Esophagus squamous epithelium (tissue), 5 donors: ENCODE measurements around the gene GP1BB. TPM values are rescaled to one million over a fixed set of nuclear protein-coding genes. Genes with fewer than 3 reads are reported as not detected.
"Not testable (repeated sequence)": the region's sequence is repeated elsewhere in the genome, so short reads cannot be mapped to it uniquely, and the experiment has no call there.

ENCODE experiments used
- DNase-seq: peaks from one replicate; lab custom pipeline; 2025; lab: John Stamatoyannopoulos, UW
- H3K27ac ChIP-seq, 4 donors: fragments of 200-600 bp; sonication (generic); one replicate each; pipeline ENCODE4 v1.5.1; 2016 to 2019; ENCODE audit warnings: mild to moderate bottlenecking in 1 of 4
- H3K27me3 ChIP-seq, 4 donors: fragments of 200-600 bp; sonication (generic); 1 replicate in 3 of 4; 2 replicates in 1 of 4; pipeline versions ENCODE4 v1.5.1 to v1.6.0; 2017 to 2021; ENCODE audit warnings: antibody characterized with exemption in 1 of 4
- H3K36me3 ChIP-seq, 3 donors: fragments of 200-600 bp; sonication (generic); one replicate each; pipeline ENCODE4 v1.5.1; 2016 to 2019
- H3K4me1 ChIP-seq, 3 donors: fragments of 200-600 bp; sonication (generic); one replicate each; pipeline ENCODE4 v1.5.1; 2017 to 2019
- H3K4me3 ChIP-seq, 4 donors: fragments of 200-600 bp; sonication (generic); 1 replicate in 3 of 4; 2 replicates in 1 of 4; pipeline ENCODE4 v1.5.1; 2016 to 2019; ENCODE audit warnings: mild to moderate bottlenecking in 2 of 4, moderate library complexity in 1 of 4
- H3K9me3 ChIP-seq, 3 donors: fragments of 200-600 bp; sonication (generic); one replicate each; pipeline ENCODE4 v1.5.1; 2016 to 2019
- CTCF ChIP-seq, 6 experiments: fragments of 450-650 bp in 4 of 6; fragments of 200-600 bp in 2 of 6; sonication (generic) in 2 of 6; IDR thresholded peaks; one replicate each; pipeline ENCODE4 v1.5.1; 2016 to 2019; ENCODE audit warnings: antibody characterized with exemption in 6 of 6, mild to moderate bottlenecking in 4 of 6, moderate library complexity in 4 of 6
- POLR2A ChIP-seq, 4 donors: fragments of 450-650 bp; IDR thresholded peaks; one replicate each; pipeline ENCODE4 v1.6.1; 2017; ENCODE audit warnings: antibody characterized with exemption in 4 of 4, mild to moderate bottlenecking in 4 of 4, moderate library complexity in 3 of 4
- WGBS, 2 donors: methylation state at CpG; one replicate each; pipeline ENCODE4 v1.1.5; 2018; 5-methylcytosine and 5-hydroxymethylcytosine counted together
- intact Hi-C: fragments of 100-400 bp; cut with DNase I; formaldehyde crosslinking; loops from one replicate; pipeline ENCODE4 v1.15.0; 2022
- total RNA-seq, 4 donors: library from RNA; depleted of rRNA; stranded (reverse); fragments of >200 nt; gene quantifications; one replicate each; pipeline ENCODE4 v1.1.0, GENCODE V29; 2016
- donor health status: DM: yes; HTN: yes; CAD: no.

Gene GP1BB
- total RNA-seq = 10 to 100 TPM in 1 of 4 donors, 1 to 10 TPM in 3; 4.8 to 40.0 (median 9.7) TPM

GRCh38 chr22:19723232-19723982, at the start of gene GP1BB:
Gene GP1BB (plus strand): TSS chr22:19723539. CDS start chr22:19723570, 31 bp downstream.
- peaks cover 0 to 42% (median 0%) of the 10 kb centered on the region in 3 donors for H3K36me3 ChIP-seq
- no peak for TF ChIP-seq CTCF (IDR thresholded peaks at IDR 0.05)
- no peak for TF ChIP-seq POLR2A (IDR thresholded peaks at IDR 0.05)
- no peaks in the 10 kb centered on the region for H3K9me3 ChIP-seq
- DNase-seq = no peak
- no peak within 1 kb of the TSS for H3K27ac ChIP-seq
- 30 to 73% methylated on average over 9 to 19 of the region's 80 CpGs for WGBS, 2 donors
- peaks cover 0 to 92% (median 0%) of the 10 kb centered on the region in 4 donors for H3K27me3 ChIP-seq
- H3K4me1 ChIP-seq = peaks cover 14 to 35% (median 21%) of the 10 kb centered on the region in 3 donors
- intact Hi-C loops = no loop called here
- H3K4me3 ChIP-seq = peak within 1 kb of the TSS; percentile 3 to 57 (median 20)

DNA sequence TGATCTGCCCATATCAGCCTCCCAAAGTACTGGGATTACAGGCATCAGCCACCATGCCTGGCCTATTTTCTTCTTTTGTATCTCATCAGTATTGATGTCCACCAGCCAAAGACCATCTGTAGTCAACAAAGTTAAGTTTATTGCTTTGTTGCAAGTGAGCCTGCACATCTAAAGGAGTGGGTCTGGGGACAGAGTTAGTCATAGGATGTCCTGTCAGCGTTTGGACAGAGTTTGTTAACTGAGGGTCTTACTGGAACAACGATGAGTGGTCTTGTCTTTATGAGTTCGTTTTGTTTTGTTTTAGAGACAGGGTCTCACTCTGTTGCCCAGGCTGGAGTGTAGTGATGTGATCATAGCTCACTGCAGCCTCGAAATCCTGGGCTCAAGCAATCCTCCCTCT, 49.7 kb upstream of the GP1BB start:
- Histone ChIP-seq H3K9me3 (no peaks in the 10 kb centered on the region), H3K36me3 (no peaks in the 10 kb centered on the region), H3K27me3 (peaks cover 0 to 10% (median 0%) of the 10 kb centered on the region in 4 donors), H3K27ac (no peak overlapping the region), H3K4me1 (no peaks in the 10 kb centered on the region), H3K4me3 (no peak overlapping the region)
- TF ChIP-seq POLR2A (IDR thresholded peaks at IDR 0.05) (no peak), CTCF (IDR thresholded peaks at IDR 0.05) (no peak)
- no peak for DNase-seq
- WGBS, 2 donors = 62 to 69% methylated on average over 4 of the region's 4 CpGs
- intact Hi-C loops = no loop called here

DNA sequence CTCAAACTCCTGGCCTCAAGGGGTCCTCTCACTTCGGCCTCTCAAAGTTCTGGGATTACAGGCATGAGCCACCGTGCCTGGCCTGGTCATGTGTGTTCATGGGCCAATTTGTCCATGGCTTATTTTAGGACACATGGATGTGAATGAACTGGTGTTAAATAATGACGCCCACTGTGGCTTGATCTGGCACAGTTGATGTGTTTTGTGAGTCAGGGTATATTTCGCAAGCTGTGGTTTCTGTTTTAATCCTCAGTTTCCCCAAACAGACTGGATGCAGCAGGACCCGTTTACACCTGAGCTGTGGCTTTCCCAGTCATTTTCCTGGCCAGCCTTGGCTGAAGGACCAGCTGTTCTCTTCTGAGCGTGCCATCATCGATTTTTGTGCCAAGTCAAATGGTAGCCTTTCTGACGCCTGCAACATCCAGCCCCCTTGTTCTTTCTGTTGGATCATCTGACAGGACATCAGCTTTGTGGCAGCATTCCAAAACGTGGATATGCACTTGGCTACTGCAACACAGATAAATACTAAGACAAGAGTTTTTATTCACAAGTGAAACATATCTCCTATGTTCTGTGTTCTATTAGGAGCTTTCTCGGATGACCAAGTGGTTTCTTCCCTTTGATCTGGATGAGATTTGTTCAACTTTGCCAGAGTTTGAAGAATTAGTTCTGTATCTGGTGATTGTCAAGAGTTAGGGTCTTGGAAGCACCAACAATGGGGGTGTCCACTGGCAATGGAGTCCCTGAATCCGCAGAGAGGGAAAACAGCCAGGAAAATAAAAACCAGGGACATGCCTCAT, 49.0 kb upstream of the GP1BB start:
- intact Hi-C loops = no loop called here
- Histone ChIP-seq H3K27ac (no peak overlapping the region), H3K4me1 (peaks cover 0 to 4% (median 1%) of the 10 kb centered on the region in 3 donors), H3K4me3 (no peak overlapping the region), H3K27me3 (peaks cover 0 to 12% (median 0%) of the 10 kb centered on the region in 4 donors), H3K36me3 (no peaks in the 10 kb centered on the region), H3K9me3 (no peaks in the 10 kb centered on the region)
- 52 to 61% methylated on average over 8 to 9 of the region's 11 CpGs for WGBS, 2 donors
- no peak for DNase-seq
- TF ChIP-seq CTCF (IDR thresholded peaks at IDR 0.05) (no peak), POLR2A (IDR thresholded peaks at IDR 0.05) (no peak)

- intact Hi-C loops = loop anchor here (5.0 kb wide), 1 partner anchor 42 kb away; no protein-coding TSS in a partner anchor
- WGBS, 2 donors = 72 to 78% methylated on average over 5 to 10 of the region's 10 CpGs
- TF ChIP-seq CTCF (IDR thresholded peaks at IDR 0.05) (no peak), POLR2A (IDR thresholded peaks at IDR 0.05) (no peak)
- DNase-seq = no peak
- no peak overlapping the region for H3K27ac ChIP-seq
- no peaks in the 10 kb centered on the region for H3K9me3 ChIP-seq
- peaks cover 0 to 9% (median 6%) of the 10 kb centered on the region in 3 donors for H3K4me1 ChIP-seq
- H3K27me3 ChIP-seq = peaks cover 0 to 18% (median 0%) of the 10 kb centered on the region in 4 donors
- H3K4me3 ChIP-seq = no peak overlapping the region
- no peaks in the 10 kb centered on the region for H3K36me3 ChIP-seq
These were observed 48.4 kb upstream of the GP1BB start for GRCh38 chr22:19674929-19675253.

- H3K27ac ChIP-seq = no peak overlapping the region
- H3K27me3 ChIP-seq = peaks cover 0 to 23% (median 0%) of the 10 kb centered on the region in 4 donors
- TF ChIP-seq POLR2A (IDR thresholded peaks at IDR 0.05) (no peak), CTCF (IDR thresholded peaks at IDR 0.05) (no peak)
- H3K36me3 ChIP-seq = no peaks in the 10 kb centered on the region
- H3K9me3 ChIP-seq = no peaks in the 10 kb centered on the region
- DNase-seq = no peak
- 79 to 84% methylated on average over 7 of the region's 7 CpGs for WGBS, 2 donors
- intact Hi-C loops = loop anchor here (5.0 kb wide), 1 partner anchor 42 kb away; no protein-coding TSS in a partner anchor
- no peak overlapping the region for H3K4me3 ChIP-seq
- peaks cover 0 to 11% (median 6%) of the 10 kb centered on the region in 3 donors for H3K4me1 ChIP-seq
These were observed 47.9 kb upstream of the GP1BB start for GRCh38 chr22:19675428-19675827.

DNA sequence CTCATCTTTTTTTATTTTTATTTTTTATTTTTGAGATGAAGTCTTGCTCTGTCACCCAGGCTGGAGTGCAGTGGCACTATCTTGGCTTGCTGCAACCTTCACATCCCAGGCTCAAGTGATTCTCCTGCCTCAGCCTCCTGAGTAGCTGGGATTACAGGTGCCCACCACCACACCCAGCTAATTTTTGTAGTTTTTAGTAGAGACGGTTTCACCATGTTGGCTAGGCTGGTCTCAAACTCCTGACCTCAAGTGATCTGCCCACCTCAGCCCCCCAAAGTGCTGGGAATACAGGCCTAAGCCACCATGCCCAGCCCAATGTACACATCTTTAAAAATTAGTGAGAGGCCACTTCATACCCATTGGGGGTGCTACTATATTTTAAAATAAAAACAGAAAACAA, 46.9 kb upstream of the GP1BB start:
- not testable (repeated sequence) for H3K27ac ChIP-seq, H3K9me3 ChIP-seq, H3K4me3 ChIP-seq, H3K36me3 ChIP-seq, DNase-seq
- WGBS, 2 donors = 33 to 80% methylated on average over 1 of the region's 1 CpG
- H3K4me1 ChIP-seq = peaks cover 0 to 11% (median 6%) of the 10 kb centered on the region in 3 donors
- intact Hi-C loops = loop anchor here (5.0 kb wide), 1 partner anchor 41 kb away; no protein-coding TSS in a partner anchor
- H3K27me3 ChIP-seq = peaks cover 0 to 33% (median 0%) of the 10 kb centered on the region in 4 donors
